Upper lobe of left lung (tissue), 4 donors: ENCODE data around the gene KLHL34.

ENCODE experiments used
- CTCF ChIP-seq, 6 experiments: fragments of 450-650 bp in 4 of 6; fragments of 200-600 bp in 2 of 6; sonication (generic) in 2 of 6; IDR thresholded peaks; one replicate each; pipeline ENCODE4 v1.5.1; 2016 to 2019; ENCODE audit warnings: antibody characterized with exemption in 6 of 6
- EP300 ChIP-seq, 4 donors: sonication (generic); formaldehyde crosslinking; IDR thresholded peaks; one replicate each; pipeline ENCODE4 v1.5.1; 2017; ENCODE audit warnings: antibody characterized with exemption in 4 of 4, control low read depth in 2 of 4
- POLR2A ChIP-seq, 4 donors: fragments of 450-650 bp; IDR thresholded peaks; one replicate each; pipeline ENCODE4 v1.5.1; 2016 to 2017; ENCODE audit warnings: antibody characterized with exemption in 4 of 4, mild to moderate bottlenecking in 2 of 4
- POLR2AphosphoS5 ChIP-seq, 2 donors: sonication (generic); formaldehyde crosslinking; IDR thresholded peaks; one replicate each; pipeline ENCODE4 v1.5.1; 2017; ENCODE audit warnings: antibody characterized with exemption in 2 of 2

GRCh38 chrX:21606002-21606401 is 52.1 kb downstream of the KLHL34 start:
- TF ChIP-seq CTCF (IDR thresholded peaks at IDR 0.05) (no peak), POLR2AphosphoS5 (IDR thresholded peaks at IDR 0.05) (no peak), EP300 (IDR thresholded peaks at IDR 0.05) (no peak), POLR2A (IDR thresholded peaks at IDR 0.05) (no peak)
